ENCODE measurements around the gene GAB4.
"Not testable (repeated sequence)": the region's sequence is repeated elsewhere in the genome, so short reads cannot be mapped to it uniquely, and the experiment has no call there.

The GAB4 gene

DNA sequence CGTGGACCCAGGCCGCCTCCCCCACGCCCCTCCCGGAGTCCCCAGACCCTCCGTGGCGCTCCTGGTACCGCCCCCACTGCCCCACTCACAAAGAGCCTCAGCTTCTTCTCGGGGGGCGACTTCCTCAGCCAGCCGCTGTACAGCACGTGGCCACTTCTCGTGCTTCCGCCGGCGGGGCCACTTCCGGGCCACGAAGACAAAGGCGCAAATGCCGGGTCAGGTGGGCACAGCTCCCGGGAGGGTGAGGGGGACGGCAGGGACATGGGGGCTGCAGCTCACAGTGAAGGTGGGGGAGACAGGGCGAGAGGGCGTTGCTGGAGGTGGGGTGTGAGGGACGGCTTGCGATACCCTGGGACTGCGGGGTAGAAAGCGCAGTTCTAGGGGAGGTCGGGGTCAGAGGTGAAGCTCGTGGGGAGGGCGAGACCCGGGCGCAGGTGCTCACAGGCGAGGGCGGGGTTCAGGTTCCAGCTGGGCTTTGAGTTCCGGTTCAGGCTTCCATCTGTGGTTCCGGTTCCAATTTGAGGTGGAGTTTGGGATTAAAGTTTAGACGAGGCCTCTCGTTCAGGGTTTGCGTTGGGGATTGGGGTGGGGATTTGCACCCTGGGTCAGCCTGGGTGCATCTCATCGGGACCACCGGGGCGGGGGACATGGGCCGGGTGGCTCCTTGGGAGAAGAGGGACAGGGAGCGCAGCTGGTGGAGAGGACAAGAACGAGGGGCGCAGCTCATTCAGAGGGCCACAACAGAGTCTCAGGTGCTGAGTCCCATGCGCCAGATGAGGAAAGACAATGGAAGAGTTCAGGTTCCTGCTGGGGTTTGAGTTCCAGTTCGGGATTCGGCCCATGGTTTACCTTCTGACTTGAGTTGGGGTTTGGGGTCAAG is at the start of gene GAB4:
Gene GAB4, minus strand, starts transcription at position 371 of the 880 bp plus-strand sequence. Its CDS starts 108 bp downstream, at position 263.
- no peak for DNase-seq

- no peak for DNase-seq
Measured at GRCh38 chr22:17056807-17057206, 48.8 kb upstream of the GAB4 start.

DNA sequence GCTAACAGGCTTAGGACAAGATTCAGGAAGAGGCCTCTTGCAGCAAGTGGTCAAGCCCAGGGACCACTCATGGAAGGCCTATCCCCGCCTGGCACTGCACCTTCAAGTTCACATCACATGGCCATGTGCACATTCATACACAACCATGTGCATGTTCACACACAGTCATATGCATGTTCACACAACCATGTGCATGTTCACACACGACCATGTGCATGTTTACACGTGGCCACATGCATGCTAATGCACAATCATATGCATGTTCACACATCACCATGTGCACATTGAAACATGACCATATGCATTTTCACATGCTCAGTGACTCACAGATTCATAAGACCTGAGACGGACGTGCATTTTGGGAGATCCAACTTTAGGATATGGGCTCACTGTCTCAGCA is 48.0 kb upstream of the GAB4 start:
- no peak for DNase-seq

GRCh38 chr22:17047656-17048055 is 39.6 kb upstream of the GAB4 start:
- DNase-seq: peak; percentile 84 to 88

DNA sequence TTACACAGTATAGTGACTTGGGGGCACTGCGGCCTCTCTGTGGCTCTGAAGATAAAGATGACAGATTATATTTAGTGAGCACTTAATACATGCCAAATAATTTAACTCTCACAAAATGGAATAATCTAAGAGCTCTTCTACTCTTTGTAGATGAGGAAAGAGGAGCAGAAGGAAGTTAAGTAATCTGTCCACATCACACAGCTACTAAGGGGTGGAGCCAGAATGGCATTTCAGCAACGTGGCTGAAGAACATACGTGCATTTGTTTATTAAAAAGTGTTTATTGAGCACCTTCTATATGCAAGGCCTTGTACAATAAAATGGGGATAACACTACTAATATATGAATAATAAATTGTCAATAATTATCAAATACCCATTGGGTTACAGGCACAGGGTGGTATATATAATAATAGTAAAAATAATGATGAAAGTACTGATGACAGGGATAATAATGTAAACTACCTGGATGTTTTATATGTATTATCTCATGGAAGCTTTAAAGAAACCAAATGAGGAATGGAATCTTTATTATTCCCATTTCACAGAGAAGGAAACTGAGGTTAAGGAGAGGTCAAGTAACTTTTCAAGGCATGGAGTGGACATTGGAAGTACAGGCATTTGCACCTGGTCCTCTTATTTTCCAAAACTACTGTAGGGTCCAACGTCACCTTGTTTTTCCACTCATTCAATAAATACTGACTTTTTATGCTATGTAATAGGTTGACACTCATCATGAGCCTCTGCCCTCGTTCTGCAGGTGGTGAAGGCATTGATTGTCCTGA is 38.7 kb upstream of the GAB4 start:
- DNase-seq: peak; percentile 60 to 69

DNA sequence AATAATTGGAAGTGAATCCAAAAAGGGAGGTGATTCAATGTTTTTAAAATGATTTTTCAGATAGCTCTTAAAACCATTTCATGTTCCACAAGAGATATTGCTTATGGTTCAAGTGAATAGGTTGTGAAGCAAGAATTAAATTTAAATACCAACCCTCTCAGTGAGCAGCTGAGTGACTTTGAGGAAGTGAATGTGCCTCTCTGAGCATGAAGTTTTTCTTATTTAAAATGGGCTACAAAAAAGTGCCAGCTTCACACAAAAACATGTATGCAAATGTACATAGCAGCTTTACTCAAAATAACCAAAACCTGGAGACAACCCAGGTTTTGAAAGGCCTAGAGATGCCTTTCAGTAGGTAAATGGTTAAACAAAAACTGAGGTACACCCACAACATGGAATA is 35.5 kb upstream of the GAB4 start:
- DNase-seq: no peak

DNA sequence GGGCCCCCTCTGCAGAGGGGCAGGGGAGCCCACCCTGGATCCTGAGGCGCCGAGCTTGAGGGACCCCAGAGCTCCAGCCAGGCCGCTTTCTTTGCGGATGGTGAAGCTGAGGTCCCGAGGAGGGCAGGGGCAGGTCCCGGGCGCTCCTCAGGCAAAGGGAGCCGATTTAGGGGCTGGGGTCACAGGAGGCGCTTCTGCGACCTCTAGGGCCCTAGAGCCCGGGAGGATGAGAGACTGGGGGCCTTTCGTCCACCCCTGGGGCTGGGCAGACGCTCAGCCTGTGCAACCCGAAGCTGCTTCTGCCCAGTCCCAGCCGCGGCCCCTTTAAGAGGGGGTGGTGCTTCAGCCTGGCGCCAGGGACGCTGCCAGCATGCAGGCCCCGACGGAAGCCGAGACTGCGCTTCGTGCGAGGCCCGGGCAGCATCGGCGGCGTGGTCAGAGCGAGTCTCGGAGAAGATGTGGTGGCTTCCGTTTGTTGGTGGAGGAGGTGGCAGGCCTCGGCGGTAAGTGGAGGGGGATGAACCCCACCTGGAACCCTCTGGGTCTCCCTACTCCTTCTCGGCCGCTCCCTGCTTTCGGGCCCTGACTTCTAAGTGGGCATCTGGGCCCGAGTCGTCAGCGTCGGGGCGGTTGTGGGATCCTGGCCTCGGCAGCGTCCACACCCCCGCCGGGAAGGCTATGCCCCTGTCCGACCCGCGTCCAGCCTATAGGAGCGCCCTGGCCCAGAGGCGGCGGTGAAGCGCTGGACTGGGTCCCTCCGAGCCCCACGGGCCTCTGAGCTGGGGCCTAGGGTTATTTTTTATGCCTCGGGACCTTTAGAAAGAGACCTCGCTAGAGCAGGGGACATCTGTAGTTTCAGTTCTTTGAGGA is 29.1 kb upstream of the GAB4 start:
- DNase-seq: not testable (repeated sequence)

- not testable (repeated sequence) for DNase-seq
Measured at GRCh38 chr22:17035976-17036841, 28.2 kb upstream of the GAB4 start.

DNA sequence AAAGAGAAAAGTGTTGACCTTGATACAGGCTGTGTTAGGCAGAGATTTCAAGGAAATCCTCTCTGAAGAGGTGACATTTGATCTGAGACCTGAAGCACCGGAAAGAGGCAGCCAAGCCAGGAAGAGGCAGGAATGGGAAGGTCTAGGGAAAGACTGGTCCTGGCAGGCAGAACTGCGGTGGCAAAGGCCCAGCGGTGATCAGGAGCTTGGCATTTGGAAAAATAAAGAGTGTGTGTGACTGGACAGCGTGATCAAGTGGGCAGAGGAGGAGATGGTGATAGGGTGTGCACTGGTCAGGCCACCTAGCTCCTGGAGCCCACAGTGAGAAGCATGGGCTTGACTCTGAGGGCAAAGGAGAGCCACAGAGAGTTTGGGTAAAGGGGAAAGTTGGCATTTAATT is 27.2 kb upstream of the GAB4 start:
- no peak for DNase-seq

- DNase-seq: not testable (repeated sequence)
Measured at GRCh38 chr22:17034532-17034931, 26.5 kb upstream of the GAB4 start.

DNA sequence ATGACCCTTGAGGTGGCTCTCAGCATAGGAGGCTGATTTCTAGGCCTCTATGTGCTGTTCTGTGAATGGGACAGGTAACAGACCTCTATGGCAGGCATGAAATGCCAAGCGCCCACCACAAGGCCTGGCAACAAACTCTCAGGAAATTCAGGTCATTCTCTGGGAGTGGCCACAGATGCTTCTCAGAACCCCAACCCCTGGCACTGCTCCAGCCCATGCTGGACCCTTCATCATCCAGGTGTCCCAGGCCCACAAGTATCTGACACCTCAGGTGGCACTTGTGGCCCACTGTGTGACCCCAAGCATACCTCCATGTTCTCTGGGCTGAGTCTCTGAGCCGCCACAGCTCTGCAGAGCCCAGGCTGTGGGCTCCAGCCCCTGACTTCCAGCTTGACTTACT is 24.3 kb upstream of the GAB4 start:
- DNase-seq: not testable (repeated sequence)

GRCh38 chr22:17024380-17024779 is 16.4 kb upstream of the GAB4 start:
- DNase-seq: not testable (repeated sequence)

DNA sequence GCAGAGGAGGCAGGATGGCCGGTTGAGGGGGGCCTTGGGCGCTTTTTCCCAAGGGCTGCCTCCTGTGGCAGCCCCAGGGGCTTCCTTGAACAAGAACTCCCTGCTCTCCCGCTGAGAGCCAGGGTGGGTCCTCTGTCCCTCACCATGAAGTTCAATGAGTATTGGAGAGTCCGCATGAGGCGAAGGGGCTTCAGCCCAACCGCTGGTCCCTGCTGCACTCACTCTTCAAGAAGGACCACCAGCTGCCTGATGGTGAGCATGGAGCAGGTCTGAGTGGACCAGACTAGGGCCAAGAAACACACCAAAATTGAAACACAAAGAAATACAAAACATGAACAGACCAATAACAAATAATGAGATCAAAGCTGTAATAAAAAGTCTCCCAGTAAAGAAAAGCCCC is 7.5 kb upstream of the GAB4 start:
- not testable (repeated sequence) for DNase-seq

DNA sequence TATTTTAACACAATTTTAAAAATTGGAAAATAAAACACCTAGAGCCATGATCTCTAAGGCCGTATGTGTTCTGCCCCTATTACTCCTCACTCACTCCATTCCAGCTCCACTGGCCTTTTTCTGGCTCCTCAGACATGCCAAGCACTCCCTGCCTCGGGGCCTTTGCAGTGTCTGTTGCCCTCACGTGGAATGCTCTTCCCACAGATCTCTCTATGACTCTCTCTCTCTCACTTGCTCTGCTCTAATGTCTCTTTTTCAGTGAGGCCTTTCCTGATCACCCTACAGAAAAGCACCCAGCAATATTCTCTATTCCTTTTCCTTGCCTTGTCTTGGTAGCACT is 6.0 kb upstream of the GAB4 start:
- not testable (repeated sequence) for DNase-seq

DNA sequence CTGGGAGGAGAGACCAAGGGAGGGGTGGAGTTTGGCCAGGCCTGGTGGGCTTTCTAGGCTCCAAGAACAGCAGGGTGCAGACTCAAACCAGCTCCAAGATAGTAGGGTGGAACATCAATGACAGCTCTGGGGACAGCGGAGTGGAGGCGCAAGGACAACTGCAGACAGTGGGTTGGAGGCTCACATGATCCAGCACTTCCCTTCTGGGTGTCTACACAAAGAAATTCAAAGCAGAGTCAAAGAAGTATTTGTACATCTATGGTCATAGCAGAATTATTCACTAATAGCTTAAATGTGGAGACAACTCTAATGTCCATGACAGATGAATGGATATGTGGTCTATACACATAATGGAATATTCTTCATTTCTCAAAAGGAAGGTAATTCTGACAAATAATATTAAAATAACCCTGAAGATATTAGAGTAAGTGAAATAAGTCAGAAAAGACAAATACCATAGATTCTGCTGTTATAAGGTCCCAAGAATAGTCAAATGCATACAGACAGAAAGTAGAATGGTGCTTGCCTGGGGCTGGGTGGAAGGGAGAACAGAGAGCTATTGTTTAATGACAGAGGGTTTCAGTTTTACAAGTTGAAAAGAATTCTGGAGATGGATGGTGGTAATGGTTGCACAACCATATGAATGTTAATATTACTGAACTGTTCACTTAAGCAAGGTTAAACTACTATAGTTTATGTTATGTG is 5.5 kb upstream of the GAB4 start:
- DNase-seq: no peak

DNA sequence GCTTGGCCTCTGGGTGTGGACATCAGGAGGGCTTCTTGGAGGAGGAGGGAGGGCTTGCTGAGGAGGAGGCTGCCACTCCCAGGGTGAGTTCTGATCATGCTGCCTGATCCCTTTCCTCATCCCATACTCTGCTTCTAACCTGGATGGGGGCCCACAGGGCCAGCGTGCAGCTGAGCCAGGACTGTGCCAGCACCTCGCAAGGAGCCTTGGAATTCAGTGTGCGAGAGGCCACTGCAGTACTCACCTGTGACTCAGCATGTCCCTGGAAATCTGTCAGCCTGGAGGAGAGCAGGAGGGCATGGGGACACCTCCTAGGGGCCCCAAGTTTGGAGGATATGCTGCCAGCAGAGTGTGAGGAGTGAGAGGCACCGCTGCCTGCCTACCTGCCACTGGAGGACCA is 4.2 kb upstream of the GAB4 start:
- no peak for DNase-seq

DNA sequence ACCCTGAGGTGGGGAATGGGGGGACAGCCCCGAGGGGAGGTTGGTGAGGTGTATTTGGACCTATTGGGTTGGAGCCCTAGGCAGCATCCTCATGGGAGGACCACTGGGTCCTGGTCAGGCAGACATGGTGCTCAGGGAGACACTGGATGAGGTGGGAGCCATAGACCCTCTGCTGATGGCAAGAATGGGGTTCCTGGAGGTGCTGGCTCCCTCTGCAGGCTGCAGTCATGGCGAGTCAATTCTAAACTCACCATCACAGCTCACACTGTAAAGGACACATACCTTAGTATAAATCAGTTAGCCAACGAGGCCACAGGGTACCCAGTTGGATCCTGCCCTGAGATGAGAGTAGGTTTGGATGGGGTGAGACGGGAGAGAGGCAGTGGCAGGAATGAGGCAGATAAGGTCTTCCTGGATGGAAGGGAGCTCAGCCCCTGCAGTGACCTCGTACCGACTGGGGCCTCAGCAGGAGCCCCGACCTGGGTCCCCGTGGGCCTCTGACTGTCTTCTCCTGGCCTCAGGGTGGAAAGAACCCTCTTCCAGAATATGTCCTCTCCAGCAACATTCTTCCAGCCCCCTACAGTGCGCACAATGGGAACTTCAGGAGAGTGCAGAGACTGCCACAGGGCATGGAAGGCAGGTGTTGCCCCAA is 1.7 kb upstream of the GAB4 start:
- no peak for DNase-seq

DNA sequence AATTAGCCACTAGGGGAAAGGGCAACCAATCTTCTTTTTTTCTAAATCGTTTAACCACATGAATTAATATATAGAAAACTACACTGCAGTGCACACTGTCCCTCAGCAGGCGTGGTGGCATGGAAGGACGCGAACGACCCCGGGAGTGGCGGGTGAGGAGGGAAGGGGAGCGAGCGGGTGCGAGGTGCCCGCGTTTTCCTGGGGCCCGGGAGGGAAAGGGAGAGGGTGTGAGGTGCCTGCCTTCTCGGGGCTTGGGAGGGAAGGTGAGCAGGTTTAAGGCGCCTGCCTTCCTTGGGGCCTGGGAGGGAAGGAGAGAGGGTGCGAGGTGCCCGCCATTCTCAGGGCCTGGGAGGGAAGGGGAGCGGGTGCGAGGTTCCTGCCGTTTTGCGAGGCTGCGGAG is 765 bp downstream of the GAB4 start:
- no peak for DNase-seq

GRCh38 chr22:16989915-16990314 is 18.1 kb downstream of the GAB4 start:
- no peak for DNase-seq

GRCh38 chr22:16988257-16988656 is 19.8 kb downstream of the GAB4 start:
- DNase-seq: no peak

GRCh38 chr22:16987822-16988221 is 20.2 kb downstream of the GAB4 start:
- DNase-seq: no peak

All from AML-193 (cell line).